ENCODE data around the gene TCP1.

DNA sequence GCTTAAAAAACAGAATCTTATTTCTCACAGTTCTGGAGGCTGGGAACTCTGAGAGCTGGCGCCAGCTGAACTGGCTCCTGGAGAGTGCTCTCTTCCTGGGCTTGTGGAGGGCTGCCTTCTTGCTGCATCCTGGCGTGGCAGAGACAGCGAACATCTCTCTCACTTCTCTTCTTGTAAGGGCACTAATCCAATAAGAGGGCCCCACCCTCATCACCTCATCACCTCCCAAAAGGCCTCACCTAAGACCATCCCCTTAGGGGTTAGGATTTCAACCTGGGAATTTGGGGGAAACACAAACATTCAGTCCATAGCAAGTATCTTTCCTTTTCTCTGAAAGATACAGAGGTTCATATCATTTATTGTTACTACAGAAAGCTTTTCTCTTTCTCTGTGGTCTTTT lies 34.6 kb upstream of the TCP1 start:
- no peak for TF ChIP-seq POLR2A (IDR thresholded peaks at IDR 0.05; ENCODE audit: low read depth)
- TF ChIP-seq CTCF (IDR thresholded peaks at IDR 0.05) = no peak
